ENCODE results near the gene URM1.
A peak's percentile ranks its signal among the peaks of the same experiment; 100 is the strongest.

The URM1 gene

GRCh38 chr9:128369024-128369706 lies 2.0 kb upstream of the URM1 start:
- TF ChIP-seq FOXP2 (optimal IDR thresholded peaks at IDR 0.05; ENCODE audit: borderline replicate concordance, extremely low read depth, extremely low read length, insufficient read depth) (no peak), POLR2AphosphoS5 (IDR thresholded peaks at IDR 0.05; ENCODE audit: low read depth, low read length) (no peak), TAF1 (IDR thresholded peaks at IDR 0.05; ENCODE audit: borderline replicate concordance, insufficient read depth, low read length) (no peak), SIN3A (IDR thresholded peaks at IDR 0.05; ENCODE audit: borderline replicate concordance, insufficient read depth, low read length) (no peak)
- TF ChIP-seq, protein P1, sequence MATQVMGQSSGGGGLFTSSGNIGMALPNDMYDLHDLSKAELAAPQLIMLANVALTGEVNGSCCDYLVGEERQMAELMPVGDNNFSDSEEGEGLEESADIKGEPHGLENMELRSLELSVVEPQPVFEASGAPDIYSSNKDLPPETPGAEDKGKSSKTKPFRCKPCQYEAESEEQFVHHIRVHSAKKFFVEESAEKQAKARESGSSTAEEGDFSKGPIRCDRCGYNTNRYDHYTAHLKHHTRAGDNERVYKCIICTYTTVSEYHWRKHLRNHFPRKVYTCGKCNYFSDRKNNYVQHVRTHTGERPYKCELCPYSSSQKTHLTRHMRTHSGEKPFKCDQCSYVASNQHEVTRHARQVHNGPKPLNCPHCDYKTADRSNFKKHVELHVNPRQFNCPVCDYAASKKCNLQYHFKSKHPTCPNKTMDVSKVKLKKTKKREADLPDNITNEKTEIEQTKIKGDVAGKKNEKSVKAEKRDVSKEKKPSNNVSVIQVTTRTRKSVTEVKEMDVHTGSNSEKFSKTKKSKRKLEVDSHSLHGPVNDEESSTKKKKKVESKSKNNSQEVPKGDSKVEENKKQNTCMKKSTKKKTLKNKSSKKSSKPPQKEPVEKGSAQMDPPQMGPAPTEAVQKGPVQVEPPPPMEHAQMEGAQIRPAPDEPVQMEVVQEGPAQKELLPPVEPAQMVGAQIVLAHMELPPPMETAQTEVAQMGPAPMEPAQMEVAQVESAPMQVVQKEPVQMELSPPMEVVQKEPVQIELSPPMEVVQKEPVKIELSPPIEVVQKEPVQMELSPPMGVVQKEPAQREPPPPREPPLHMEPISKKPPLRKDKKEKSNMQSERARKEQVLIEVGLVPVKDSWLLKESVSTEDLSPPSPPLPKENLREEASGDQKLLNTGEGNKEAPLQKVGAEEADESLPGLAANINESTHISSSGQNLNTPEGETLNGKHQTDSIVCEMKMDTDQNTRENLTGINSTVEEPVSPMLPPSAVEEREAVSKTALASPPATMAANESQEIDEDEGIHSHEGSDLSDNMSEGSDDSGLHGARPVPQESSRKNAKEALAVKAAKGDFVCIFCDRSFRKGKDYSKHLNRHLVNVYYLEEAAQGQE (IDR thresholded peaks at IDR 0.05; ENCODE audit: insufficient read depth in 1 of 2, low read depth in 2 of 2, low read length in 2 of 2), result no peak

GRCh38 chr9:128370367-128370751 lies 815 bp upstream of the URM1 start:
- no peak for TF ChIP-seq FOXP2 (optimal IDR thresholded peaks at IDR 0.05; ENCODE audit: borderline replicate concordance, extremely low read depth, extremely low read length, insufficient read depth)
- TF ChIP-seq, protein P1 (IDR thresholded peaks at IDR 0.05; ENCODE audit: insufficient read depth in 1 of 2, low read depth in 2 of 2, low read length in 2 of 2), result no peak
- TF ChIP-seq TAF1 (IDR thresholded peaks at IDR 0.05; ENCODE audit: borderline replicate concordance, insufficient read depth, low read length), result no peak
- TF ChIP-seq SIN3A (IDR thresholded peaks at IDR 0.05; ENCODE audit: borderline replicate concordance, insufficient read depth, low read length), result no peak
- TF ChIP-seq POLR2AphosphoS5 (IDR thresholded peaks at IDR 0.05; ENCODE audit: low read depth, low read length), result no peak

DNA sequence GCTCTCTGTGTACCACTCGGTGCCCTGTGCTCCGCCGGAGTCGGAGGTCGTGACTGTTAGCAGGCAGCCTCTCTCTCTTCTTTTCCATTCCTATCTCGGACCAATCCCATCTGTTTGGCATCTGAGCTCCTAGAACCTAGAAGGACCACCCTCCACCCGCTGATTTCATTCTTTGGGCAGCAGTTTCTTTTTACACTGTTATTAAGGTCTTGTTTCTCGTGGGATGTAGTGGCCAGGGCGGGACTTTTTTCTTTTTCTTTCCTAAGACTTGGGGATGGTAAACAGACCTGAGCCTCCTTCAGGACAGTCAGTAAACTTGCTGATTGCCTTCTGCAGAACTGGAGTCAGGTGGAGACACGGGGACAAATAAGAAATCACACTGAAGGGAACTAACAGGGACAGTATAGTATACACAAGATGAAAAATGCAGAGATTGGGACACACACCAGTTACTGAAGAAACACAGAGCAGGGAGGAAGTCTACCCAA lies 500 bp downstream of the URM1 start:
- TF ChIP-seq, protein P1 (IDR thresholded peaks at IDR 0.05; ENCODE audit: insufficient read depth in 1 of 2, low read depth in 2 of 2, low read length in 2 of 2), result no peak
- peak; percentile 15; the same call in 1 of the 2 replicates for TF ChIP-seq TAF1 (IDR thresholded peaks at IDR 0.05; ENCODE audit: borderline replicate concordance, insufficient read depth, low read length)
- 0 out of 2 replicates have a peak, but pooled peaks have one; percentile 28 for TF ChIP-seq SIN3A (IDR thresholded peaks at IDR 0.05; ENCODE audit: borderline replicate concordance, insufficient read depth, low read length)

GRCh38 chr9:128372188-128372641 lies 1.0 kb downstream of the URM1 start:
- TF ChIP-seq TAF1 (IDR thresholded peaks at IDR 0.05; ENCODE audit: borderline replicate concordance, insufficient read depth, low read length), result no peak
- TF ChIP-seq, protein P1 (IDR thresholded peaks at IDR 0.05; ENCODE audit: insufficient read depth in 1 of 2, low read depth in 2 of 2, low read length in 2 of 2), result no peak
- no peak for TF ChIP-seq POLR2AphosphoS5 (IDR thresholded peaks at IDR 0.05; ENCODE audit: low read depth, low read length)
- TF ChIP-seq FOXP2 (optimal IDR thresholded peaks at IDR 0.05; ENCODE audit: borderline replicate concordance, extremely low read depth, extremely low read length, insufficient read depth), result no peak
- no peak for TF ChIP-seq SIN3A (IDR thresholded peaks at IDR 0.05; ENCODE audit: borderline replicate concordance, insufficient read depth, low read length)

Measured in PFSK-1 (cell line).